KG1 (cell line): ENCODE results near the gene ZNF512B.
A peak's percentile ranks its signal among the peaks of the same experiment; 100 is the strongest.
"Not testable (repeated sequence)": the region's sequence is repeated elsewhere in the genome, so short reads cannot be mapped to it uniquely, and the experiment has no call there.

ENCODE experiments used
- DNase-seq: peaks from one replicate; lab custom pipeline; 2025; lab: John Stamatoyannopoulos, UW

ZNF512B gene

GRCh38 chr20:63977739-63978276 is 8.1 kb upstream of the ZNF512B start:
- DNase-seq, result no peak

GRCh38 chr20:63976980-63977738 is 7.4 kb upstream of the ZNF512B start:
- no peak for DNase-seq

GRCh38 chr20:63976511-63976910 is 6.8 kb upstream of the ZNF512B start:
- DNase-seq, result not testable (repeated sequence)

GRCh38 chr20:63974402-63975200 is 4.9 kb upstream of the ZNF512B start:
- no peak for DNase-seq

GRCh38 chr20:63973636-63974401 is 4.1 kb upstream of the ZNF512B start:
- DNase-seq, result peak; percentile 52

- DNase-seq, result no peak
Measured at GRCh38 chr20:63973160-63973479, 3.4 kb upstream of the ZNF512B start.

GRCh38 chr20:63972312-63973159 is 2.8 kb upstream of the ZNF512B start:
- no peak for DNase-seq

- not testable (repeated sequence) for DNase-seq
Measured at GRCh38 chr20:63971960-63972311, 2.2 kb upstream of the ZNF512B start.

GRCh38 chr20:63970714-63971431 is 1.1 kb upstream of the ZNF512B start:
- no peak for DNase-seq

- no peak for DNase-seq
Measured at GRCh38 chr20:63968928-63969760, 586 bp downstream of the ZNF512B start.

- DNase-seq, result no peak
Measured at GRCh38 chr20:63968136-63968927, 1.4 kb downstream of the ZNF512B start.

- DNase-seq, result no peak
Measured at GRCh38 chr20:63967330-63968135, 2.2 kb downstream of the ZNF512B start.

GRCh38 chr20:63966944-63967322 is 2.8 kb downstream of the ZNF512B start:
- no peak for DNase-seq

GRCh38 chr20:63966172-63966943 is 3.4 kb downstream of the ZNF512B start:
- no peak for DNase-seq

GRCh38 chr20:63964412-63964811 is 5.3 kb downstream of the ZNF512B start:
- DNase-seq, result no peak

GRCh38 chr20:63963784-63964301 is 5.9 kb downstream of the ZNF512B start:
- DNase-seq, result no peak

GRCh38 chr20:63963348-63963741 is 6.4 kb downstream of the ZNF512B start:
- no peak for DNase-seq
